GM12878 (cell line): ENCODE data around the gene GNG13. TPM values are rescaled to one million over a fixed set of nuclear protein-coding genes. Genes with fewer than 3 reads are reported as not detected.

Source experiments
- ATAC-seq: fragments of 200-7000 bp; cut with Tn5 transposase; 3 replicates; pipeline ENCODE4 v1.9.1; 2020; ENCODE audit warnings: mild to moderate bottlenecking, moderate library complexity
- BruUV-seq: library from RNA; stranded (reverse); fragments of 400-500 nt; replicated peaks from 2 replicates; lab custom pipeline; 2021; lab: Mats Ljungman, UMichigan
- CTCF ChIA-PET: fragments of 300-600 bp; sonication (Branson Sonifier 250); formaldehyde crosslinking; extraction: SDS; loops from one replicate; lab custom pipeline; 2021; ENCODE audit warnings: inconsistent platforms; lab: Yijun Ruan, JAX
- POLR2A ChIA-PET: fragments of 350-600 bp; formaldehyde crosslinking; extraction: SDS; loops from one replicate; lab custom pipeline; 2021; ENCODE audit warnings: inconsistent platforms; lab: Charles Lee
- RAD21 ChIA-PET: fragments of 300-600 bp; sonication (Branson Sonifier 250); formaldehyde crosslinking; loops from one replicate; lab custom pipeline; 2023; ENCODE audit warnings: antibody characterized with exemption; ENCODE audit not compliant: unreplicated experiment; lab: Charles Lee
- SMC1A ChIA-PET: fragments of 300-600 bp; sonication (Branson Sonifier 250); formaldehyde crosslinking; loops from one replicate; lab custom pipeline; 2023; ENCODE audit not compliant: unreplicated experiment, uncharacterized antibody; lab: Charles Lee
- DNase-seq: peaks from one replicate; pipeline ENCODE4 v3.0.0-alpha.2; 2011; ENCODE audit warnings: low read depth, low spot score
- FAIRE-seq: peaks from 3 replicates; lab custom pipeline; 2011; peaks lifted over from hg19 to GRCh38; lab: Jason Lieb, UNC
- H2AFZ ChIP-seq: 2 replicates; pipeline ENCODE4 v1.6.0; 2011; ENCODE audit warnings: low read depth, low read length, control low read depth; ENCODE audit not compliant: control insufficient read depth
- H3K27ac ChIP-seq: 2 replicates; pipeline ENCODE4 v1.5.1; 2011; ENCODE audit warnings: control low read depth; ENCODE audit not compliant: control insufficient read depth, insufficient read depth
- H3K27me3 ChIP-seq, 2 experiments: replicated peaks in 1 of 2; 2 replicates each; pipeline versions ENCODE4 v1.6.0 to v1.6.1; 2011; ENCODE audit warnings: low read length in 1 of 2; ENCODE audit not compliant: control insufficient read depth in 2 of 2, insufficient read depth in 2 of 2
- H3K36me3 ChIP-seq, 2 experiments: 2 replicates each; pipeline ENCODE4 v1.5.1; 2011; ENCODE audit warnings: low read length in 1 of 2; ENCODE audit not compliant: control insufficient read depth in 2 of 2, insufficient read depth in 2 of 2
- H3K4me1 ChIP-seq: 2 replicates; pipeline ENCODE4 v1.6.1; 2011; ENCODE audit warnings: mild to moderate bottlenecking, low read length, moderate library complexity, mixed read lengths; ENCODE audit not compliant: control insufficient read depth, insufficient read depth
- H3K4me2 ChIP-seq: 2 replicates; pipeline ENCODE4 v1.6.0; 2011; ENCODE audit warnings: control low read depth; ENCODE audit not compliant: control insufficient read depth, insufficient read depth
- H3K4me3 ChIP-seq: fragments of 200-600 bp; sonication (generic); 2 replicates; pipeline ENCODE4 v1.5.1; 2016
- H3K79me2 ChIP-seq: 2 replicates; pipeline ENCODE4 v1.6.0; 2011; ENCODE audit warnings: low read length; ENCODE audit not compliant: control insufficient read depth, insufficient read depth
- H3K9ac ChIP-seq: 2 replicates; pipeline ENCODE4 v1.8.0; 2011; ENCODE audit warnings: low read length, control low read depth, mixed read lengths; ENCODE audit not compliant: control insufficient read depth, insufficient read depth
- H3K9me3 ChIP-seq: replicated peaks from 3 replicates; pipeline ENCODE4 v1.5.1; 2011; ENCODE audit warnings: mild to moderate bottlenecking, low read length; ENCODE audit not compliant: control insufficient read depth, insufficient read depth
- H4K20me1 ChIP-seq: 2 replicates; pipeline ENCODE4 v1.6.0; 2011; ENCODE audit not compliant: control insufficient read depth, insufficient read depth
- ATF2 ChIP-seq: IDR thresholded peaks from 2 replicates; pipeline ENCODE4 v1.6.1; 2012; ENCODE audit warnings: low read length, inconsistent platforms
- CTCF ChIP-seq, 3 experiments: IDR thresholded peaks in 2 of 3; conservative IDR thresholded peaks in 1 of 3; 2 replicates each; pipeline ENCODE4 v1.5.1; 2011; ENCODE audit warnings: low read depth in 3 of 3, low read length in 3 of 3, mild to moderate bottlenecking in 3 of 3, control low read depth in 2 of 3, moderate library complexity in 2 of 3, inconsistent platforms in 1 of 3, mixed read lengths in 1 of 3; ENCODE audit not compliant: control insufficient read depth in 2 of 3, insufficient read depth in 1 of 3; ENCODE audit errors: extremely low read depth in 1 of 3
- EGR1 ChIP-seq, 2 experiments: IDR thresholded peaks; 1 replicate in 1 of 2; 2 replicates in 1 of 2; pipeline ENCODE4 v1.6.1; 2011 to 2012; ENCODE audit warnings: low read depth in 2 of 2, low read length in 2 of 2, borderline replicate concordance in 1 of 2, mild to moderate bottlenecking in 1 of 2, moderate library complexity in 1 of 2
- NBN ChIP-seq: fragments of 450-650 bp; IDR thresholded peaks from 2 replicates; pipeline ENCODE4 v1.6.1; 2016
- NFXL1 ChIP-seq: fragments of 450-650 bp; IDR thresholded peaks from 2 replicates; pipeline ENCODE4 v1.6.1; 2017; ENCODE audit warnings: antibody characterized with exemption, mild to moderate bottlenecking, borderline replicate concordance
- NR2C1 ChIP-seq: fragments of 450-650 bp; IDR thresholded peaks from 2 replicates; pipeline ENCODE4 v1.6.1; 2017; ENCODE audit warnings: antibody characterized with exemption, mild to moderate bottlenecking, moderate library complexity
- POLR2A ChIP-seq: IDR thresholded peaks from 2 replicates; pipeline ENCODE4 v1.6.1; 2011; ENCODE audit warnings: low read depth, mild to moderate bottlenecking, low read length
- RAD21 ChIP-seq: IDR thresholded peaks from 2 replicates; pipeline ENCODE4 v1.6.1; 2011; ENCODE audit warnings: mild to moderate bottlenecking, low read depth, low read length, moderate library complexity; ENCODE audit not compliant: insufficient read depth
- RAD51 ChIP-seq: fragments of 450-650 bp; IDR thresholded peaks from 2 replicates; pipeline ENCODE4 v1.6.1; 2016; ENCODE audit warnings: moderate library complexity, mild to moderate bottlenecking, inconsistent platforms
- RB1 ChIP-seq: fragments of 450-650 bp; formaldehyde crosslinking; IDR thresholded peaks from 2 replicates; pipeline ENCODE4 v1.6.1; 2017; ENCODE audit warnings: mild to moderate bottlenecking, borderline replicate concordance
- RCOR1 ChIP-seq: conservative IDR thresholded peaks from 2 replicates; pipeline ENCODE4 v1.6.1; 2012; ENCODE audit warnings: low read depth, low read length, improper control_type of control experiment
- RUNX3 ChIP-seq: IDR thresholded peaks from 2 replicates; pipeline ENCODE4 v1.6.1; 2012; ENCODE audit warnings: low read length, inconsistent platforms
- TAF1 ChIP-seq: IDR thresholded peaks from 2 replicates; pipeline ENCODE4 v1.6.1; 2011; ENCODE audit warnings: mild to moderate bottlenecking, low read depth, low read length, borderline replicate concordance
- TBL1XR1 ChIP-seq: IDR thresholded peaks from 2 replicates; pipeline ENCODE4 v1.6.1; 2012; ENCODE audit warnings: low read depth, low read length, improper control_type of control experiment
- ZNF274 ChIP-seq: IDR thresholded peaks from one replicate; pipeline ENCODE4 v1.8.0; 2011; ENCODE audit not compliant: insufficient read length, insufficient read depth
- WGBS: methylation state at CpG from one replicate; pipeline ENCODE4 v1.1.6; 2016; ENCODE audit warnings: low lambda C conversion rate; ENCODE audit not compliant: insufficient replicate concordance, insufficient coverage; ENCODE audit errors: missing lambda C conversion rate; 5-methylcytosine and 5-hydroxymethylcytosine counted together
- in situ Hi-C: fragments of 300-500 bp; cut with MboI; formaldehyde crosslinking; loops from 9 replicates; pipeline ENCODE4 v1.14.3; 2018; ENCODE audit warnings: mixed read lengths
- intact Hi-C: fragments of 100-400 bp; cut with micrococcal nuclease; formaldehyde crosslinking; loops from one replicate; pipeline ENCODE4 v1.14.2; 2022; ENCODE audit not compliant: unreplicated experiment
- polyA plus RNA-seq, 11 experiments: library from polyadenylated mRNA; depleted of rRNA in 4 of 11; unstranded in 6 of 11; stranded (reverse) in 5 of 11; fragments of >200 nt; fragmentation: Nextera tagmentation in 4 of 11; fragmentation: Illumina TruSeq in 1 of 11; extraction: Ambion mirVana in 4 of 11; extraction: Trizol in 1 of 11; gene quantifications; 1 replicate in 1 of 11; 2 replicates in 10 of 11; pipeline versions ENCODE4 v1.2.1 to v1.2.3, GENCODE V29; 2011 to 2016; ENCODE audit warnings: inconsistent platforms in 2 of 11, missing spikeins in 2 of 11, low read depth in 1 of 11
- total RNA-seq, 4 experiments: library from RNA; depleted of rRNA in 3 of 4; stranded (reverse); fragments of >200 nt in 3 of 4; fragmentation: Illumina TruSeq in 1 of 4; extraction: Trizol in 1 of 4; gene quantifications; 2 replicates each; pipeline versions ENCODE4 v1.2.1 to v1.2.3, GENCODE V29; 2013 to 2021

The GNG13 gene
- total and polyA plus RNA-seq, 10 of the 15 experiments (the other 5 are each of a cell fraction or from before 2014, with no cell fraction given): not detected

- TF ChIP-seq ZNF274 (no peak), RAD21 (no peak), NR2C1 (no peak), RCOR1 (no peak), RAD51 (no peak), TAF1 (no peak), TBL1XR1 (no peak), RB1 (no peak), NFXL1 (no peak), RUNX3 (no peak), ATF2 (no peak), POLR2A (no peak), EGR1 (IDR thresholded peaks at IDR 0.05; ENCODE audit: borderline replicate concordance in 1 of 2, low read depth in 2 of 2, low read length in 2 of 2) (no peak), NBN (no peak), CTCF (IDR thresholded peaks at IDR 0.05 in 2 of 3, conservative IDR thresholded peaks at IDR 0.05 in 1 of 3; ENCODE audit: control insufficient read depth in 2 of 3, extremely low read depth in 1 of 3, insufficient read depth in 1 of 3, low read depth in 3 of 3, low read length in 3 of 3) (no peak)
- no peak overlapping the region for H2AFZ ChIP-seq
- no peak for DNase-seq
- no TSS peak for BruUV-seq
- in situ Hi-C loops (no loop called here), intact Hi-C loops (no loop called here)
- no peaks in the 10 kb centered on the region; the same call in 2 of the 3 replicates for H3K9me3 ChIP-seq
- no peak overlapping the region for H3K9ac ChIP-seq
- POLR2A ChIA-PET: no interaction called here
- no peaks in the 10 kb centered on the region for H3K27me3 ChIP-seq
- no peaks in the 10 kb centered on the region for H3K79me2 ChIP-seq
- H3K4me3 ChIP-seq: no peak overlapping the region
- WGBS: 58% methylated on average over 16 of the region's 22 CpGs
- CTCF ChIA-PET: no interaction called here
- ATAC-seq: no peak
- H3K4me1 ChIP-seq: no peaks in the 10 kb centered on the region
- no peaks in the 10 kb centered on the region for H3K36me3 ChIP-seq
- no peak overlapping the region for H3K4me2 ChIP-seq
- FAIRE-seq: no peak
- RAD21 ChIA-PET: no interaction called here
- no peak overlapping the region for H3K27ac ChIP-seq
- H4K20me1 ChIP-seq: no peaks in the 10 kb centered on the region
- SMC1A ChIA-PET: no interaction called here
Observed at GRCh38 chr16:824194-824593, 23.7 kb upstream of the GNG13 start.
